CD14-positive monocyte (primary cell): Measurements from ENCODE around the gene JSRP1. TPM values are rescaled to one million over a fixed set of nuclear protein-coding genes. Genes with fewer than 3 reads are reported as not detected.

Source experiments
- DNase-seq, 3 donors: peaks; one replicate each; pipeline ENCODE4 v3.0.0-alpha.2; 2011 to 2022
- H2AFZ ChIP-seq: 2 replicates; pipeline ENCODE4 v1.6.0; 2012; ENCODE audit warnings: mild to moderate bottlenecking, low read depth, low read length, inconsistent platforms; ENCODE audit not compliant: insufficient read depth, poor library complexity, severe bottlenecking
- H3K27ac ChIP-seq, 2 donors: 1 replicate in 1 of 2; 2 replicates in 1 of 2; pipeline ENCODE4 v1.5.1; 2012 to 2013; ENCODE audit warnings: low read length in 2 of 2, control low read depth in 1 of 2, inconsistent platforms in 1 of 2, low read depth in 1 of 2, mild to moderate bottlenecking in 1 of 2
- H3K27me3 ChIP-seq, 2 donors: one replicate each; pipeline versions ENCODE4 v1.6.0 to v1.6.1; 2011 to 2013; ENCODE audit warnings: low read length in 2 of 2; ENCODE audit not compliant: control insufficient read depth in 2 of 2, insufficient read depth in 2 of 2
- H3K36me3 ChIP-seq, 2 donors: replicated peaks in 1 of 2; 1 replicate in 1 of 2; 2 replicates in 1 of 2; pipeline versions ENCODE4 v1.5.1 to v1.6.1; 2012 to 2013; ENCODE audit warnings: low read length in 2 of 2, control low read depth in 1 of 2, inconsistent platforms in 1 of 2, mild to moderate bottlenecking in 1 of 2; ENCODE audit not compliant: insufficient read depth in 2 of 2, control insufficient read depth in 1 of 2
- H3K4me1 ChIP-seq, 2 donors: 1 replicate in 1 of 2; 2 replicates in 1 of 2; pipeline versions ENCODE4 v1.5.1 to v1.6.1; 2012 to 2013; ENCODE audit warnings: low read length in 2 of 2, control low read depth in 1 of 2, inconsistent platforms in 1 of 2, mild to moderate bottlenecking in 1 of 2, moderate library complexity in 1 of 2; ENCODE audit not compliant: insufficient read depth in 2 of 2, control insufficient read depth in 1 of 2
- H3K4me2 ChIP-seq: replicated peaks from 2 replicates; pipeline ENCODE3; 2012; ENCODE audit warnings: low read length, moderate library complexity, mild to moderate bottlenecking; ENCODE audit not compliant: poor library complexity, severe bottlenecking; ENCODE audit errors: extremely low read depth
- H3K4me3 ChIP-seq, 3 experiments: fragments of 200-600 bp in 1 of 3; sonication (generic) in 1 of 3; replicated peaks in 1 of 3; 1 replicate in 2 of 3; 2 replicates in 1 of 3; pipeline ENCODE4 v1.5.1; 2011 to 2013; ENCODE audit warnings: low read length in 3 of 3, mild to moderate bottlenecking in 3 of 3, control low read depth in 2 of 3, low read depth in 2 of 3, inconsistent platforms in 1 of 3, moderate library complexity in 1 of 3
- H3K79me2 ChIP-seq: 2 replicates; pipeline ENCODE4 v1.6.0; 2012; ENCODE audit warnings: mild to moderate bottlenecking, control low read depth, inconsistent platforms, low read length, moderate library complexity; ENCODE audit not compliant: insufficient read depth
- H3K9ac ChIP-seq: 2 replicates; pipeline ENCODE4 v1.6.0; 2017; ENCODE audit warnings: low read length, mild to moderate bottlenecking; ENCODE audit not compliant: insufficient read depth, poor library complexity, severe bottlenecking
- H3K9me3 ChIP-seq, 2 donors: replicated peaks in 1 of 2; 1 replicate in 1 of 2; 2 replicates in 1 of 2; pipeline versions ENCODE4 v1.5.1 to v1.6.1; 2012 to 2013; ENCODE audit warnings: low read length in 2 of 2, control low read depth in 1 of 2; ENCODE audit not compliant: control insufficient read depth in 1 of 2, insufficient read depth in 1 of 2
- H4K20me1 ChIP-seq: 2 replicates; pipeline ENCODE4 v1.6.0; 2012; ENCODE audit warnings: mild to moderate bottlenecking, low read length, control low read depth, moderate library complexity; ENCODE audit not compliant: insufficient read depth
- H3K27ac Mint-ChIP-seq, 7 donors: one replicate each; pipeline ENCODE4 v1.8.0; 2020; ENCODE audit warnings: mild to moderate bottlenecking in 7 of 7, mixed read lengths in 7 of 7, moderate library complexity in 6 of 7, inconsistent platforms in 2 of 7
- H3K27me3 Mint-ChIP-seq, 3 donors: one replicate each; pipeline ENCODE4 v1.8.0; 2021 to 2022; ENCODE audit warnings: low read depth in 3 of 3, mild to moderate bottlenecking in 3 of 3, mixed read lengths in 3 of 3, moderate library complexity in 3 of 3, inconsistent platforms in 1 of 3
- H3K36me3 Mint-ChIP-seq, 2 donors: one replicate each; pipeline ENCODE4 v1.8.0; 2020; ENCODE audit warnings: mixed read lengths in 2 of 2, inconsistent platforms in 1 of 2, mild to moderate bottlenecking in 1 of 2
- H3K4me1 Mint-ChIP-seq: one replicate; pipeline ENCODE4 v1.8.0; 2020; ENCODE audit warnings: mild to moderate bottlenecking, mixed read lengths
- H3K4me3 Mint-ChIP-seq, 2 donors: one replicate each; pipeline ENCODE4 v1.8.0; 2020; ENCODE audit warnings: mild to moderate bottlenecking in 2 of 2, mixed read lengths in 2 of 2, moderate library complexity in 1 of 2
- H3K9me3 Mint-ChIP-seq, 7 donors: one replicate each; pipeline ENCODE4 v1.8.0; 2020 to 2022; ENCODE audit warnings: mixed read lengths in 7 of 7, mild to moderate bottlenecking in 6 of 7, moderate library complexity in 6 of 7, inconsistent platforms in 2 of 7
- CTCF ChIP-seq: fragments of 200-600 bp; IDR thresholded peaks from one replicate; pipeline ENCODE4 v1.8.0; 2022; ENCODE audit warnings: antibody characterized with exemption, mild to moderate bottlenecking
- WGBS: methylation state at CpG from one replicate; pipeline ENCODE4 v1.1.5; 2013; ENCODE audit warnings: missing lambda C conversion rate; ENCODE audit not compliant: insufficient coverage; 5-methylcytosine and 5-hydroxymethylcytosine counted together
- intact Hi-C, 2 donors: fragments of 100-400 bp; cut with micrococcal nuclease; formaldehyde crosslinking; loops; one replicate each; pipeline versions ENCODE4 v1.15.0 to v1.15.1; 2023
- polyA plus RNA-seq, 3 donors: library from polyadenylated mRNA; depleted of rRNA in 1 of 3; unstranded in 2 of 3; stranded (reverse) in 1 of 3; fragments of 300-500 nt in 2 of 3; fragments of >200 nt in 1 of 3; fragmentation: Illumina TruSeq in 2 of 3; gene quantifications; 1 replicate in 2 of 3; 2 replicates in 1 of 3; pipeline ENCODE4 v1.2.3, GENCODE V29; 2012 to 2021

JSRP1 gene
- polyA plus RNA-seq, 3 donors, result 0.38 to 0.50 TPM; not detected in 1

DNA sequence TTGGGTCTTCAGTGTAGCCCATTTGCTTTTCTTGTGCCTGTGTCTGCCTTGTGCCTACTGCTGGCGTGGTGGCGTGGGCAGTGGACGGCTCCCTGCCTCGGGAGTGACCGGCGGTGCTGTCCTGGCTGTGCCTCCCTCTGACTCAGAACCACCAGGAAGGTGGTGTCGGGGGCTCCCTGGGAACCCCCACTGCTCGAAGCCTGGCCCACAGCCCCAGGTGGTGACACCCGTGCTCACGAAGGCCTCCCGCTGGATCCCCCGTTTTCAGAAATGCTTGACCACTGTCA, 12.1 kb downstream of the JSRP1 start:
- Mint-ChIP-seq H3K36me3 (peaks cover 45 to 79% of the 10 kb centered on the region in 2 donors), H3K27me3 (peaks cover 0 to 10% (median 5%) of the 10 kb centered on the region in 3 donors), H3K27ac (no peak overlapping the region), H3K4me3 (no peak overlapping the region), H3K4me1 (peaks cover 25% of the 10 kb centered on the region), H3K9me3 (peaks cover 0 to 2% (median 0%) of the 10 kb centered on the region in 7 donors)
- H3K9ac ChIP-seq, result no peak overlapping the region
- H3K4me1 ChIP-seq, result peaks cover 16 to 21% of the 10 kb centered on the region in 2 donors
- H3K9me3 ChIP-seq, result no peaks in the 10 kb centered on the region
- no peak overlapping the region for H3K4me3 ChIP-seq
- DNase-seq, result no peak
- no peak overlapping the region for H3K27ac ChIP-seq
- H2AFZ ChIP-seq, result no peak overlapping the region
- H3K36me3 ChIP-seq, result peaks cover 60 to 83% of the 10 kb centered on the region in 2 donors
- H3K4me2 ChIP-seq, result no peak overlapping the region
- H4K20me1 ChIP-seq, result peaks cover 94% of the 10 kb centered on the region
- TF ChIP-seq CTCF, result no peak
- peaks cover 60% of the 10 kb centered on the region for H3K79me2 ChIP-seq
- intact Hi-C loops, result no loop called here
- H3K27me3 ChIP-seq, result peaks cover 0 to 5% of the 10 kb centered on the region in 2 donors
- 100% methylated on average over 6 of the region's 12 CpGs for WGBS

DNA sequence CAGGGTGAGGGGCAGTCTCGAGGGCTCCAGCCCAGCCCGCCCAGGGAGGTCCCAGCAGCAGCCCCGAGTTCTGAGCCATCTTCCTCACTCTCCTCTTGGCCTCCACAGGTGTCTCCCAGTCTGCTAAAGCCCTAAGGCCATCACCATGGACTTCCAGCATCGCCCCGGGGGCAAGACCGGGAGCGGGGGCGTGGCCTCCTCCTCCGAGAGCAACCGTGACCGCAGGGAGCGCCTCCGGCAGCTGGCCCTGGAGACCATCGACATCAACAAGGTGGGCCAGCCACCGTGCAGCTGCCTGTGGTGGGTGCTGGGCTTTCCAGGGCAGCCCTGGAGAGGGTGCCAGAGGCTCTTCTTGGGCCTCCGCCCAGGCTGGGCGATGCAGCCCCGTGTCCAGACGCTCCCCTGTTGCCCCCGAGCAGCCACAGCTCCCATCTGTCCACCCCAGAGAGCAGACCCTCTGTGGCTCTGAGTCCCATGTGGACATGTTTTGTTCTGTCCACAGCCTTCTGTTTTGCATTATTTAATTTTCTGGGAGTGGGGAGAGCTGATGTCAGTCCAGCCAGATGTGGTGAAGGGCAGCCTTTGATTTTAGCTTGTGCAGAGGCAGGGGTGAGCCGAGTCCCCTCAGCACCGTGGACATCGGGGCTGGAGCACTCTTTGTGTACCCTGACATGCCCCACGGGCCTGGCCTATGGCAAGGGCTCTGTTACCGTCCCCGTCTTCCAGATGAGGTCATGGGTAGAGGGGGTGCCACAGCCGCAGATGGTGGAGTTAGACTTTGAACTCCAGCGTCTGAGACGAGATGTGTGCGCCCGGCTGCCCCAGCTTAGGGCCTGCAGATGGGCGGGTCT, 12.7 kb downstream of the JSRP1 start:
- Histone ChIP-seq H3K27ac (no peak overlapping the region), H3K4me3 (no peak overlapping the region), H3K4me1 (peaks cover 21 to 27% of the 10 kb centered on the region in 2 donors), H3K9me3 (no peaks in the 10 kb centered on the region), H3K27me3 (no peaks in the 10 kb centered on the region), H3K79me2 (peaks cover 66% of the 10 kb centered on the region), H3K4me2 (no peak overlapping the region), H4K20me1 (peaks cover 94% of the 10 kb centered on the region), H2AFZ (no peak overlapping the region), H3K36me3 (peaks cover 55 to 78% of the 10 kb centered on the region in 2 donors), H3K9ac (no peak overlapping the region)
- DNase-seq, result no peak
- peaks cover 31% of the 10 kb centered on the region for H3K4me1 Mint-ChIP-seq
- peaks cover 44 to 75% of the 10 kb centered on the region in 2 donors for H3K36me3 Mint-ChIP-seq
- H3K4me3 Mint-ChIP-seq, result no peak overlapping the region
- peaks cover 0 to 4% (median 0%) of the 10 kb centered on the region in 3 donors for H3K27me3 Mint-ChIP-seq
- intact Hi-C loops, result no loop called here
- TF ChIP-seq CTCF, result no peak
- 94% methylated on average over 25 of the region's 32 CpGs for WGBS
- peaks cover 0 to 1% (median 0%) of the 10 kb centered on the region in 7 donors for H3K9me3 Mint-ChIP-seq
- peak overlapping the region in 1 of 7 donors; percentile 16 for H3K27ac Mint-ChIP-seq
